Mesenchymal stem cell (in vitro differentiated cells and primary cell): ENCODE results near the gene FOXJ1.

Source experiments
- DNase-seq: peaks from one replicate; pipeline ENCODE4 v3.0.0-alpha.2; 2013
- H2AFZ ChIP-seq: one replicate; pipeline ENCODE4 v1.6.1; 2013; ENCODE audit warnings: low read depth, mild to moderate bottlenecking, control low read depth, inconsistent platforms, low read length, moderate library complexity
- H2AK5ac ChIP-seq: 2 replicates; pipeline ENCODE4 v1.6.1; 2013; ENCODE audit warnings: low read length, moderate library complexity, mild to moderate bottlenecking, inconsistent platforms; ENCODE audit not compliant: severe bottlenecking
- H2BK120ac ChIP-seq: one replicate; pipeline ENCODE4 v1.6.1; 2013; ENCODE audit warnings: low read depth, mild to moderate bottlenecking, inconsistent platforms, low read length, moderate library complexity
- H2BK12ac ChIP-seq, 2 experiments: one replicate each; pipeline ENCODE4 v1.6.1; 2013; ENCODE audit warnings: inconsistent platforms in 2 of 2, low read length in 2 of 2, mild to moderate bottlenecking in 2 of 2, moderate library complexity in 2 of 2, control low read depth in 1 of 2
- H2BK15ac ChIP-seq: one replicate; pipeline ENCODE4 v1.6.1; 2013; ENCODE audit warnings: mild to moderate bottlenecking, low read depth, inconsistent platforms; ENCODE audit not compliant: poor library complexity, severe bottlenecking
- H2BK5ac ChIP-seq: 2 replicates; pipeline ENCODE4 v1.6.1; 2013; ENCODE audit warnings: low read depth, mild to moderate bottlenecking, low read length, control low read depth, inconsistent platforms; ENCODE audit not compliant: poor library complexity, severe bottlenecking
- H3K14ac ChIP-seq, 2 experiments: one replicate each; pipeline ENCODE4 v1.6.1; 2013; ENCODE audit warnings: inconsistent platforms in 2 of 2, low read length in 2 of 2, control low read depth in 1 of 2, mild to moderate bottlenecking in 1 of 2, moderate library complexity in 1 of 2
- H3K18ac ChIP-seq, 2 experiments: one replicate each; pipeline ENCODE4 v1.6.1; 2013; ENCODE audit warnings: inconsistent platforms in 2 of 2, low read length in 2 of 2, control low read depth in 1 of 2, low read depth in 1 of 2, mild to moderate bottlenecking in 1 of 2
- H3K23ac ChIP-seq, 2 experiments: one replicate each; pipeline ENCODE4 v1.6.1; 2013; ENCODE audit warnings: inconsistent platforms in 2 of 2, low read length in 2 of 2, mild to moderate bottlenecking in 2 of 2, moderate library complexity in 2 of 2, control low read depth in 1 of 2
- H3K27ac ChIP-seq: 2 replicates; pipeline ENCODE4 v1.5.1; 2013; ENCODE audit warnings: mild to moderate bottlenecking, moderate library complexity, low read length, control low read depth, inconsistent platforms; ENCODE audit not compliant: poor library complexity, severe bottlenecking
- H3K27me3 ChIP-seq, 2 experiments: 2 replicates each; pipeline versions ENCODE4 v1.6.1 to v1.7.0; 2013; ENCODE audit warnings: low read length in 2 of 2, mild to moderate bottlenecking in 2 of 2, moderate library complexity in 2 of 2, control low read depth in 1 of 2, inconsistent platforms in 1 of 2; ENCODE audit not compliant: control insufficient read depth in 1 of 2, insufficient read depth in 1 of 2
- H3K36me3 ChIP-seq, 2 experiments: 2 replicates each; pipeline versions ENCODE4 v1.6.1 to v1.7.0; 2013; ENCODE audit warnings: low read length in 2 of 2, control low read depth in 1 of 2, inconsistent platforms in 1 of 2, low read depth in 1 of 2, mild to moderate bottlenecking in 1 of 2; ENCODE audit not compliant: insufficient read depth in 2 of 2, control insufficient read depth in 1 of 2
- H3K4ac ChIP-seq, 2 experiments: one replicate each; pipeline ENCODE4 v1.6.1; 2013; ENCODE audit warnings: inconsistent platforms in 2 of 2, low read length in 2 of 2, mild to moderate bottlenecking in 2 of 2, moderate library complexity in 2 of 2, control low read depth in 1 of 2, low read depth in 1 of 2
- H3K4me1 ChIP-seq: 2 replicates; pipeline ENCODE4 v1.6.1; 2013; ENCODE audit warnings: low read depth, low read length, control low read depth; ENCODE audit not compliant: control insufficient read depth, insufficient read depth
- H3K4me2 ChIP-seq: 2 replicates; pipeline ENCODE4 v1.6.1; 2013; ENCODE audit warnings: low read length, mild to moderate bottlenecking, inconsistent platforms; ENCODE audit not compliant: poor library complexity, severe bottlenecking
- H3K4me3 ChIP-seq, 2 experiments: 2 replicates each; pipeline versions ENCODE4 v1.5.1 to v1.7.0; 2013; ENCODE audit warnings: low read length in 2 of 2, mild to moderate bottlenecking in 2 of 2, control low read depth in 1 of 2, low read depth in 1 of 2; ENCODE audit not compliant: insufficient read depth in 1 of 2
- H3K79me1 ChIP-seq: replicated peaks from 2 replicates; pipeline ENCODE4 v1.6.1; 2013; ENCODE audit warnings: mild to moderate bottlenecking, control low read depth, low read length, inconsistent platforms; ENCODE audit not compliant: poor library complexity, severe bottlenecking
- H3K9ac ChIP-seq: 2 replicates; pipeline ENCODE4 v1.7.0; 2013; ENCODE audit warnings: mild to moderate bottlenecking, low read length, moderate library complexity
- H3K9me3 ChIP-seq: 2 replicates; pipeline ENCODE4 v1.7.0; 2013; ENCODE audit warnings: mild to moderate bottlenecking, low read length; ENCODE audit not compliant: control insufficient read depth
- H4K8ac ChIP-seq: one replicate; pipeline ENCODE4 v1.6.1; 2013; ENCODE audit warnings: inconsistent platforms, mild to moderate bottlenecking, low read length, moderate library complexity
- H4K91ac ChIP-seq: one replicate; pipeline ENCODE4 v1.6.1; 2013; ENCODE audit warnings: mild to moderate bottlenecking, low read length, inconsistent platforms
- WGBS: methylation state at CpG from one replicate; pipeline ENCODE4 v1.1.7; 2013; ENCODE audit warnings: mixed read lengths; 5-methylcytosine and 5-hydroxymethylcytosine counted together

The FOXJ1 gene

DNA sequence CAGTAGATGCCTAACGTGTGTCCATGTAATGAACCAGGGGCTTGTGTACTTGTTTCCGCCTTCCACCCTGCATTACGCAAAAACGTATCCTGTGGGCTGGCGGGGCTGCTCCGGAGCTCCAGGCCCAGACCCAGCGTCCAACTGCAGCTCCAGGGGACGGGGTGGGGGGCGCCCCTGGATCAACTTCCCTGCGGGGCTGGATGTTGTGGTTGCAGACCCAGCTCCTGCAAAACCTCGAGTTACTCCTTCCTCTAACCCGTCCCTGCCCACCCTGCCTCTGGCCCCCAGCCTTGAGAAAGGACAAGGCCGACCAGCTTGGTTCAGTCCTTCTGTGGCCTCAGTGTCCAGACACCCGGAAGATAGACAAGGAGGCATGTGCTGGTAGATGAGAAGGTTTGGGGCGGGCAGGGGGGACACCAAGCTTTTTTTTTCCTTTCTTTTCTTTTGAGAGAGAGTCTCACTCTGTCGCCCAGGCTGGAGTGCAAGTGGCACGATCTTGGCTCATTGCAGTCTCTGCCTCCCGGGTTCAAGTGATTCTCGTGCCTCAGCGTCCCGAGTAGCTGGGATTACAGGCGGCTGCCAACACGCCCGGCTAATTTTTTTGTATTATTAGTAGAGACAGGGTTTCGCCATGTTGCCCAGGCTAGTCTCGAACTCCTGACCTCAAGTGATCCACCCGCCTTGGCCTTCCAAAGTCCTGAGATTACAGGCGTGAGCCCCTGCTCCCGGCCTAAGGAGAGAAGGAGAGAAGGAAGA, 36.7 kb downstream of the FOXJ1 start:
- H2BK12ac ChIP-seq, result peak overlapping the region in 1 of 2 experiments; percentile 58
- H3K9ac ChIP-seq, result peak overlapping the region; percentile 84
- H3K36me3 ChIP-seq, result peaks cover 20 to 26% of the 10 kb centered on the region in 2 experiments
- H3K23ac ChIP-seq, result peak overlapping the region in 1 of 2 experiments; percentile 42
- H3K27me3 ChIP-seq, result no peaks in the 10 kb centered on the region
- peak overlapping the region; percentile 74 to 95 for H3K18ac ChIP-seq
- no peak overlapping the region for H2BK5ac ChIP-seq
- peak overlapping the region; percentile 73 for H3K4me2 ChIP-seq
- H4K8ac ChIP-seq, result peak overlapping the region; percentile 100
- peak overlapping the region; percentile 68 for H2BK120ac ChIP-seq
- H3K27ac ChIP-seq, result peak overlapping the region; percentile 43
- H3K79me1 ChIP-seq, result peaks cover 17% of the 10 kb centered on the region
- H3K4me1 ChIP-seq, result peaks cover 15% of the 10 kb centered on the region
- H2BK15ac ChIP-seq, result no peak overlapping the region
- H4K91ac ChIP-seq, result peak overlapping the region; percentile 88
- peak overlapping the region; percentile 91 to 99 for H3K4ac ChIP-seq
- peak overlapping the region; percentile 95 for H2AK5ac ChIP-seq
- 94% methylated on average over 27 of the region's 29 CpGs for WGBS
- peak overlapping the region; percentile 42 to 81 for H3K4me3 ChIP-seq
- H3K9me3 ChIP-seq, result no peaks in the 10 kb centered on the region
- peak overlapping the region in 1 of 2 experiments; percentile 26 for H3K14ac ChIP-seq
- H2AFZ ChIP-seq, result peak overlapping the region; percentile 78
- DNase-seq, result no peak

DNA sequence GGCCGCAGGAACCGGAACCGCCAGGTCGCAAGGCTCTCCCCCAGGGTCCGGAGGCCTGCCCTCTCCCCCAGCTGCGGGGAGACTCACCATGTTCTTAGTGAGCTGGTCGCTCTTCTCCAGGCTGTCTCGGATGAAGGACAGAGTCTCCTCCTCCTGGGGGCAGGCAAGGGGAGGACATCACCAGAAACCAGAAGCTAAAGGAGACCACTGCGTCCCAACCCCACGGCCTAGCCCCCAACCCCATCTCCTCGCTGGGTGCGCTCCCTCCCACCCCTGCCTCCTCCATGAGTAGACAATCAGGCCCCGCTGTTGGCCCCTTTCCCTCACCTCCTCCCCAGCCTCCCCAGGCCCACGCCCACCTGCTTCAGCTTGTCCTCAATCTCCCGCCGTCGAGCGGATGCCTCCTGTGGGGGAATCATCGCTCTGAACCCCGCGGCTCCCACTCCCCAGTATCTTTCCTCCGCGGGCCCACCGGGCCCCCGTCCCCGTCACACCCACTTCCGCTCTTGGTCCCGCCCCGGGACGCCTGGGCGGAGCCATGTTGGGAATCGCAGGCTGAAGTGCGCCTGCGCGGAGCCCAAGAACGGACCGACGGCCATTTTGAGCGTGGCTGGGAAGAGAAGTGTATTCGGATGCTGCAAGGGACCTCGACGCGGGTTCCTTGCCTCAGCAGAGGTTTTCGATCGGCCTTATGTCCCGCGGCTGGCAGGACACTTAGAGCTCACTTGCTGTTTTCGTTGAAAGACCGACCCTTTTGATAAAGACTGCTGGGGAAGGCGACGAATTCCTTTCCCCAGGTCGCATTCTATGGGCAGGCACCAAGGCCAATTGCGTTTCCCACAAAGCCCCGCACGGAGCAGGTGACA, 37.5 kb downstream of the FOXJ1 start, which contains the start of gene EXOC7:
Gene EXOC7, minus strand, starts transcription at position 514 of the 866 bp plus-strand sequence. Its CDS starts 95 bp downstream, at position 419.
- Histone ChIP-seq H3K4me1 (peaks cover 15% of the 10 kb centered on the region), H2BK15ac (no peak within 1 kb of the TSS), H3K9ac (peak within 1 kb of the TSS; percentile 84), H2AFZ (peak within 1 kb of the TSS; percentile 78), H4K8ac (peak within 1 kb of the TSS; percentile 100), H2BK5ac (peak within 1 kb of the TSS; percentile 22), H2AK5ac (peak within 1 kb of the TSS; percentile 95), H3K4me2 (peak within 1 kb of the TSS; percentile 73), H3K23ac (peak within 1 kb of the TSS in 1 of 2 experiments; percentile 80), H3K14ac (peak within 1 kb of the TSS in 1 of 2 experiments; percentile 73), H2BK12ac (peak within 1 kb of the TSS in 1 of 2 experiments; percentile 39), H4K91ac (peak within 1 kb of the TSS; percentile 95), H2BK120ac (peak within 1 kb of the TSS; percentile 90), H3K27me3 (no peaks in the 10 kb centered on the region), H3K36me3 (peaks cover 24 to 31% of the 10 kb centered on the region in 2 experiments), H3K79me1 (peaks cover 17% of the 10 kb centered on the region), H3K9me3 (no peaks in the 10 kb centered on the region), H3K27ac (peak within 1 kb of the TSS; percentile 71), H3K4me3 (peak within 1 kb of the TSS; percentile 81 to 86), H3K18ac (peak within 1 kb of the TSS; percentile 93 to 95), H3K4ac (peak within 1 kb of the TSS; percentile 91 to 99)
- 6% methylated on average over 52 of the region's 55 CpGs for WGBS
- peak; percentile 91 for DNase-seq

DNA sequence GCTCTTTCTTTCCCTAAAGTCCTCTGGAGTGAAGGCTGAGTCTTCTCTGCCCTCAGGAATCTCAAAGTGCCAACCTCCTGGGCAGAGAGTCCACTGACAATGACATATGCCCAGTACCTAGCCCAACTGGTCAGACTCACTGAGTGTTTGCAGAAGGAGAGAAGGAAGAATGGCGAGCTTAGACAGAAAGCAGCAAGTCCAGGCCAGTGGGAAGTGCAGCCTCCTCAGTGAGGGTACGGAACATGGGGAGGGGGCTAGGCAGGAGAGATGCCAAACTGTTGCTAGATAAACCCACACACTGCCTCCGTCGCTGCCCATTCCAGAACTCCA, 38.1 kb downstream of the FOXJ1 start:
- H2AK5ac ChIP-seq, result no peak overlapping the region
- peak overlapping the region; percentile 21 to 59 for H3K4ac ChIP-seq
- no peak overlapping the region for H2BK12ac ChIP-seq
- WGBS, result 6% methylated on average over 4 of the region's 4 CpGs
- DNase-seq, result no peak
- H3K18ac ChIP-seq, result peak overlapping the region; percentile 2 to 70
- H3K4me2 ChIP-seq, result peak overlapping the region; percentile 56
- peak overlapping the region; percentile 84 for H3K9ac ChIP-seq
- peak overlapping the region; percentile 81 to 86 for H3K4me3 ChIP-seq
- H3K23ac ChIP-seq, result peak overlapping the region in 1 of 2 experiments; percentile 47
- H2BK15ac ChIP-seq, result no peak overlapping the region
- peak overlapping the region; percentile 33 for H2AFZ ChIP-seq
- no peaks in the 10 kb centered on the region for H3K9me3 ChIP-seq
- peak overlapping the region; percentile 71 for H3K27ac ChIP-seq
- no peak overlapping the region for H2BK5ac ChIP-seq
- H3K79me1 ChIP-seq, result peaks cover 18% of the 10 kb centered on the region
- H3K27me3 ChIP-seq, result no peaks in the 10 kb centered on the region
- H4K91ac ChIP-seq, result peak overlapping the region; percentile 54
- peaks cover 15% of the 10 kb centered on the region for H3K4me1 ChIP-seq
- H3K14ac ChIP-seq, result peak overlapping the region in 1 of 2 experiments; percentile 22
- no peak overlapping the region for H2BK120ac ChIP-seq
- peaks cover 25 to 32% of the 10 kb centered on the region in 2 experiments for H3K36me3 ChIP-seq
- H4K8ac ChIP-seq, result peak overlapping the region; percentile 59
